HG02943 (cell line): ENCODE data around the gene RAET1E.
A peak's percentile ranks its signal among the peaks of the same experiment; 100 is the strongest.
"Not testable (repeated sequence)": the region's sequence is repeated elsewhere in the genome, so short reads cannot be mapped to it uniquely, and the experiment has no call there.

ENCODE experiments used
- ATAC-seq: cut with Tn5 transposase; IDR thresholded peaks from one replicate; pipeline ENCODE4 v1.9.1; 2021; ENCODE audit warnings: mild to moderate bottlenecking, low read depth, moderate library complexity; ENCODE audit not compliant: unreplicated experiment

The RAET1E gene, protein sequence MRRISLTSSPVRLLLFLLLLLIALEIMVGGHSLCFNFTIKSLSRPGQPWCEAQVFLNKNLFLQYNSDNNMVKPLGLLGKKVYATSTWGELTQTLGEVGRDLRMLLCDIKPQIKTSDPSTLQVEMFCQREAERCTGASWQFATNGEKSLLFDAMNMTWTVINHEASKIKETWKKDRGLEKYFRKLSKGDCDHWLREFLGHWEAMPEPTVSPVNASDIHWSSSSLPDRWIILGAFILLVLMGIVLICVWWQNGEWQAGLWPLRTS

DNA sequence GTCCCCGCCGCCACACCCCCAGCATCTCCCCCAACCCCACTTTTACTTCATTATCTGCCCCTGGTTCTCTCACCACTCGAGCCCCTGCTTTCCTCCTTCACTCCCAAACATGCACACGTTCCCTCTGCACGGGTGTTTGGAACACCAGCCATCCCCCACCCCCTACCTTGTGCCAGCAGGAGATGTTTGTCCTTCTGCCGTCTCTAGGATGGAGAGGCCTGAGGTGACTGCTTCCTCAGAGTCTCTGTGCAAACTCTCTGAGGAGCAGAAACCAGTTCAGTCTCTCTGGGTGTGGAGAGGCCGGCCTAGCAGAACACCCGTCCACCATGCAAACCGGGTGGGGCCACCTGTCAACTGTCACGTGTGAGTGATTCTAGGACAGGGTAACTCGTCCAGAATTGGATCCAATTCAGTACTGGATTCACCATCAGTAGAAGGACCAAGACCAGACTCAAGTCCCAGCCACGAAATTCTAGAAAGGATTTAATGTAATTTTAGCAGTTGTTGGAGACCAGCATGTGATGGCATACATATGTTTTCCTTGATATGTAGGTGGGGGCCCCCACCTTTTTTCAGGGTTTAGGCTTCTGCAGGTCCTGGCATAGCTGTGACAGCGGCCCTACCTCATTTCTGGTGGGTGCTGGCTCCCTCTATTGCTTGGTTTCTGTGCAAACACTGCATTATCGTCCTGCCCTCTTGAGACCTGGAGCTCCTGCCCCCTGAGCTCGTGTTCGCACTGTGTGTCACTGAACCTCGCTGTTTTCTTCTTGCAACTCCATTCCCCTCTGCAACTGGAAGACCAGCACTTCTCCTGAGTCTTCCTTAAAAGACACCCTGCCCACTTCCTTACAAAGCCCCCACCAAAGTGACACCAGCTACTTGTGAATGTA lies at the start of gene RAET1E:
Gene RAET1E (minus strand): TSS at position 259 of the 890 bp plus-strand sequence. CDS start 7,212 bp downstream, outside the sequence.
- no peak for ATAC-seq

DNA sequence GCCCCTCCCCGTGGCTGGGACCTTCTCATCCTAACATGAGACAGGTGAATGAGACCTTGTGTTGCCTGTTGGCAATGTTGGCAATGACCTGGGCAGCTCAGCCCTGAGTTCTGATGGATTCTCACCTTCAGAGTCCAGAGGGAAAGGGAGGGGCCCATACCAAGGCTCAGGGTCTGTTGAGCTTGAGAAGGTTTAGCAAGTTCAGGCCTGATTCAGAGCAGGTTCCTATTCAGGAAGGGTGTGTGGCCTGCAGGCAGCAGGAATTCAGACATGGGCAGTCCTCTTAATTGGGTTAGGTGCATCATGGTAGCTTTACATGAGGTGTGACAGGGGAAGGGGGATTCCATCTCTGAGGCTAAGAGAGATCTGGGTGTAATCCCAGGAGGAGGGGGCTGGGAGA lies 49.6 kb upstream of the RAET1E start:
- not testable (repeated sequence) for ATAC-seq

- ATAC-seq, result not testable (repeated sequence)
Measured at GRCh38 chr6:149946631-149947030, 48.7 kb upstream of the RAET1E start.

DNA sequence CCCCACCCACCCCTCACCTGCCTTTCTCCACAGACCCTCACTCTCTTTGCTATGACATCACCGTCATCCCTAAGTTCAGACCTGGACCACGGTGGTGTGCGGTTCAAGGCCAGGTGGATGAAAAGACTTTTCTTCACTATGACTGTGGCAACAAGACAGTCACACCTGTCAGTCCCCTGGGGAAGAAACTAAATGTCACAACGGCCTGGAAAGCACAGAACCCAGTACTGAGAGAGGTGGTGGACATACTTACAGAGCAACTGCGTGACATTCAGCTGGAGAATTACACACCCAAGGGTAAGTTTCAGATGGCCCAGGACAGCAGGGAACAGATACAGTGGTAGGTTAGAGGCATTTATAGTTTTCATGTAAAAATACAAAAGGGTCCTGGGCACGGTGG lies 47.4 kb upstream of the RAET1E start:
- not testable (repeated sequence) for ATAC-seq

DNA sequence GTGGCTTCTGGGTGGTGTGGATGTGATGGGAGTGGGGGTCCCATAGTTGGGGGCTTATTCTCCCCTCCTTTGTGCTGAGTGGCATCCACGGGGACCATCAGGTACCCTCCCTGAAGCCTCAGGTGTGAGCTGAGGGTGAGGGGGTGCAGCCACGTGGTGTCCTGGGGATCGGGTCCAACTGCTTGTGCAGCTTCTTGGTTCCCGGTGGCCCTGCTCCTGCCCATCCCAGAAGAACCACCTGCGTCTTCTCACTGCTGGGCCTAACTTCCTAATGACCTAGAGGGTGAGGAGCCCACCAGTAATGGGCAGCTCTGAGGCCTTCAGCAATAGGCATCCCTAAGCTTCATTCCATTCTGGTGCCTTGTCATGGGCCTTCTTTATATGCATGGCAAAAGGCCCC lies 45.4 kb upstream of the RAET1E start:
- not testable (repeated sequence) for ATAC-seq

DNA sequence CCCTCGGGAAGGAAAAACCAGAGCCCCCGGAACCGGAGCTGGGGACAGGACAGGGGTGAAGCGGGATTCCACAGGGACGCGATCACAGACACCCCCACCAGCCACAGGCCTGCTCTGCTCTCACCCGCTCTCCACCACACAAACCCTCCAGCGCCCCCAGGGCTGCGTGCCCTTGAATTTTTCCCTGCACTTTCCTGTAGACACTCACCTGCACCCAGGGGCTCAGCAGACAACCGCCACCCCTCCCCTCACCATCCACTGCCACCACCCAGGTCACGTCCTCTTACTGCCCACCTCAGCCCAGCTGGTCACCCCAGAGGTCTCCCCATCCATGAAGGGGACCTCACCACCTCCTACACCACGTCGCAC lies 44.5 kb upstream of the RAET1E start:
- no peak for ATAC-seq

DNA sequence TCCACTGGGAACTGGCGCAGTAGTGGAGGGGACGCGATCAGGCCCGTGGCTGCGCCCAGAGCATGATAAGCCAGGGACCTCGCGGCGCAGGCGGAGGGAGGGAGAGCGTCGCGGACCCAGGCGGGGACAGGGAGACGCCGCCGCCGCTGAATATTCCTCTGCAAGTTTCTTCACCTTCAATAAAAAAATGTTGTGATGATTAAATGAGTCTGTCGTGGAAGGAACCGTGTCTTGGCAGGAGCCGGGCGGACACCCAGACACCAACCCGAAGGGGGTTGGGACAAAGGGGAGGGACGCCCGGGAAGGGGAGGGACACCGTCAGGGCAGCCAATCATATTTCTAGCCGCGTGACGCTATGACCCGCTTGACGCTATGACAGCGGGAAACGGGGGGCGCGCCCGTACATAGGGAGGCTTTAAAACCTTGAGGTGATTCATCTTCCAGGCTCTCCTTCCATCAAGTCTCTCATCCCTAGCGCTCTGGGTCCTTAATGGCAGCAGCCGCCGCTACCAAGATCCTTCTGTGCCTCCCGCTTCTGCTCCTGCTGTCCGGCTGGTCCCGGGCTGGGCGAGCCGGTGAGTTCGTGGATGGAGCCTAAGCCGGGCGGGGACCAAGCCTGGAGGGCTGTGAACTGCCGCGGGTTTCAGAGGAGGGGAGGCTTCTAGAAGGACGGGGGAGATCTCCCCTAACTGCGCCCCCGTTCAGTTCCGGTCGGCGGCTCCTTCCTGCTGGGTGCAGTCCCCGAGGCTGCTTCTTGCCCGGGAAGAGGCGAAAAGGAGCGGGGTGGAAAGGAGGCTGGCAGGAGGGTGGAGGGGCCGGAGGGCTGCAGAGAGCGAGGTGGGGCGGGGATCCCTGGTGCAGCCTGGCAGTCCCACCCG lies 43.9 kb upstream of the RAET1E start, which contains the start of gene ULBP2:
Gene ULBP2 (plus strand): TSS at position 432 of the 878 bp plus-strand sequence. CDS start 59 bp downstream, at position 491.
- no peak for ATAC-seq

GRCh38 chr6:149940672-149940982 lies 42.7 kb upstream of the RAET1E start:
- no peak for ATAC-seq

DNA sequence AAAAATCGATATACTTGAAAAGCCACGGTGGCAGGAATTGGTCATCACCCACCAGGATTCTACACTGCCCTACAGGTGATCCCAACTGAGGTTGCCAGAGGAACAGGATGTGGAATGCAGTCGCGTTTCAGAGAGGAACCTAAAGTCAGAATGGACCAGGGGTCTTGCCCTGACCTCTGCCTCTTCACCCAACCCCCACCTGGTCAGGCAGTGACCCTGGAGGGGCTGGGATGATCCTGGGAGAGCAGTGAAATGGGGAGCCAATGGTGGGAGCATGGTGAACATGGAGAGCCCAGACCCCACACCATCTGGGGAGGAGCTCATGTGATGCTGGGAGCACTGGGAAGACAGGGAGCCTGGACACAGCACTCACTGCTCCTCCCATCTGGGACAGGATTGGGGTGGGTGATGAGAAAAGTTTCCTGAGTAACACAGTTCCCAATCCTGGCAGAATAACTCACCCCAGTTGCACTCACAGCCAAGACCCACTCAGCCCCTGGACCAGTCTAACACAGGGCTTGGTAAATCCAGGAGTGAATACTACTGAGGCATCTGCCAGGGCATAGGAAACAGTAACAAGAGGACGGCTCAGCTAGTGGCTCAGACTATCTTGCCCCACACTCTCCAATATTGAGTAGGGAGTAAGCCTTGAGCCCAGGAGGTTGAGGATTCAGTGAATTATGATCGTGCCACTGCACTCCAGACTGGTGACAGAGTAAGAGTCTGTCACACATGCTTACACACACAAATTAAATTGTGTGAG lies 42.2 kb upstream of the RAET1E start:
- no peak for ATAC-seq

GRCh38 chr6:149939356-149939648 lies 41.4 kb upstream of the RAET1E start:
- ATAC-seq, result no peak

DNA sequence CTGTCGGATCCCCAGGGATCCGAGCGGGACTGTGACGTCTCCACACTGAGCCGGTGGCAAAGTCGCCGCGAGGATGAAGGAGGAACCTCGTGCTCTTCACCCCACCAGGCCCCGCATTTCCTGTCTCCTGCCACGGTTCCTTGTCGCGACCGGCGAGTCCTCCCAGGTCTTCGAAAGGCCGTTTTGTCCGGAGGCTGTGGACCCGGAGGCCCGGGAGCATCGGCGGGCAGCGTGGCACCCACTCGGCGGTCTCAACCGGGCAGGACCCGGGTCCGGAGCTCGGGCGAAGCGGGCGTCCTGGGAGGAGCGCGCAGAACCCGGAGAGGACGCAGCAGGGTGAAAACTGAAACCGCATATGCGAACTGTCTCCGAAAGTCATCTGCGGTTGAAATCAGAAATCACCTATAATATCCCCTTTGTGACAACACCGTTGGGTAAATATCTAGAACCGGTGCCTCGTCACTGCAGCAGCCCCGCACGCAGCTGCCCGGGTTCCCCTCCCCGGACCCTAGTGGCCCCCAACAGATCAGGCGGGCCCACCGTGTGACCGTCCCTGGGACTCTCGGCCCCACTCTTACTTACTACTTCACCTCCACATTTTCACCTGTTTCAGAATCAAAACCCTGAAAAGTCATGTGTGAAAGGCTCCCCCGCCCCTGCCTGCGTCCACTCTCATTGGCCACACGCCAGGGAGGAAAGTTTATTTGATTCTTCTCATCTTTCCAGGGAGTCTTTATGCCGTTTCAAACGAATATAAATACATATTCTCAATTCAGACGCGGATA lies 40.9 kb upstream of the RAET1E start:
- peak; percentile 82 for ATAC-seq

DNA sequence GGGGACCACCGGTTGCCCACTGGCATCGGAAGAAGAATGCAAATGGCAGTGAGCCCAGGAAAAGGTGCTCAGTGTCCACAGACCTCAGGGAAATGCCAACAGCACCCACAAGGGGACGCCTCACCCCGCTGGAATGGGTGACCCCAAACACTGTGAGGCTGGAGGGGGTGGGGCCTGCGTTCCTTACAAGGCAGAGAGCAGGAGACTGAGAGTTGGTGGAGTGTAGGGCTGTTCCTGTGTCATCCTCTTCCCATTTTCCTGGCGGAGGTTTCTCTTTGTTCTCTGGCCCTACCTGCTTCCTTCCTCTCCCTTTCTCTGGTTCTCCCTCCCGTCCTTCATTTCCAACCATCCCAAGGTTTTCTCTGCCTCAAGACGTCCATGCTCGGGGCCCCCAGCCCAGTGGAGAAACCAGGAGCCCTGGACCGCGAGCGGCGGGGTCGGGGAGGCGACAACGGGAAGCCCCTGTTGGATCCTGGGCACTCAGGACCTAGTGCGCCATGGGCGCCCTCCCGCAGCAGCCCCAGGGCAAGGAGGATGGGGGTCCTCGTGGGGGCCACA lies 40.2 kb upstream of the RAET1E start:
- not testable (repeated sequence) for ATAC-seq

GRCh38 chr6:149936743-149937142 lies 38.8 kb upstream of the RAET1E start:
- ATAC-seq, result no peak

DNA sequence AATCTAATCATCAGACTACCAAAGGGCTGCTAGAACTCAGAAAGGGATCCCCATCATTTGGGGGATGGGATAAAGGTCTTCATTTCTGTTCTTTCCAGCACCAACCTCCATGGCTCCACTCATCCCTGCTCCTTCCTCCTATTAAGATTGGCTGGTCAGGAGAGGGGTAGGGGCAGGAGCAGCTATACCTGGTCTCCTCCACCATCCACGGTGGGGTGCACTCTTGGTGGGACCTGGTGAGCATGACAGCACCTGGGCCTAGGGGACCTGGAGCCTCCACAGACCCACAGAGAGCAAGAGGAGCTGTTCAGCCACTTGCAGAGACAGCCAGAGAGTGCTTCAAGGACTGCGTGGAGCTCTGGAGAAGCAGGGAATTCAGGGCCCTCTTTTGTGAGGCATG lies 37.8 kb upstream of the RAET1E start:
- no peak for ATAC-seq

- ATAC-seq, result no peak
Measured at GRCh38 chr6:149935246-149935645, 37.3 kb upstream of the RAET1E start.

GRCh38 chr6:149934249-149935156 lies 36.6 kb upstream of the RAET1E start:
- no peak for ATAC-seq

DNA sequence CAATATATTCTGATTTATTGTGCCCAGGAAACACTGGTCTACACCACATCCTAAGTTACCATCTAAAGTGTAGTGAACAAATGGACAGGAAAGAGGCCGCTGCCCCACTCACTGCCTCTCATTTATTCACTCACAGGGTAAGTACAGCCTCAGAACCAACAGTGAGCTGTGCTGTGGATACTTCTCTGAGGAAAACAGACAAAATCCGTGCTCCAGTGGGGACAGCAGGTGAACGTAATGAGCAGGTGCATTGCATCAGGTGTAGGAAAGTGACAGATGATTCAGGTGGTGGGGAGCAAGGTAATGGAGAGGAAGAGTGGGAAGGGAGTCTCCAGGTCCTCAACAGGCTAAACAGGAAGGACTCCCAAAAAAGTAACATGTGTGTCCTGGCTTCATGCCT lies 35.5 kb upstream of the RAET1E start:
- no peak for ATAC-seq

DNA sequence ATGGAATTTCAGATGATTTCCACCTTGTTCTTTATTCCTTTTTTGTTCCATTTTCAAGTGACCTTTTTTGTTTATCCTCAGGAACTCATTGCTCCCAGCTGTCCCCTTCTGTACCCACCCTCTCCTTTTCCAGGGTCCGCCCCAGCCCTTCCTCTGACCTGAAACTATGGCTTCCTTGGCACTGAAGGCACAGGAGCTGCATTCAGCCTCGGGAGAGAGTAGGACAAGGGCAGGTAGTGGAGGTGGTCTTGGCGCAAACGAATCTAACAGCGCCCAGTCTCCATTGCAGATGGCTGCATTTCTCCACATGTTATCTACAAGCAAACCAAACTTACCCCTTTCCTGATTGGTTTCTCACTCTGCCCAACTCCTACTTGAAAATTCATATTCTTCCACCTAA lies 35.1 kb upstream of the RAET1E start:
- ATAC-seq, result no peak
